ENCODE measurements around the gene CFAP100.

CFAP100 gene

GRCh38 chr3:126484662-126485061, 90.0 kb downstream of the CFAP100 start:
- TF ChIP-seq KLF8 (tag by site-specific recombination; IDR thresholded peaks at IDR 0.05): no peak
- TF ChIP-seq, protein P1, sequence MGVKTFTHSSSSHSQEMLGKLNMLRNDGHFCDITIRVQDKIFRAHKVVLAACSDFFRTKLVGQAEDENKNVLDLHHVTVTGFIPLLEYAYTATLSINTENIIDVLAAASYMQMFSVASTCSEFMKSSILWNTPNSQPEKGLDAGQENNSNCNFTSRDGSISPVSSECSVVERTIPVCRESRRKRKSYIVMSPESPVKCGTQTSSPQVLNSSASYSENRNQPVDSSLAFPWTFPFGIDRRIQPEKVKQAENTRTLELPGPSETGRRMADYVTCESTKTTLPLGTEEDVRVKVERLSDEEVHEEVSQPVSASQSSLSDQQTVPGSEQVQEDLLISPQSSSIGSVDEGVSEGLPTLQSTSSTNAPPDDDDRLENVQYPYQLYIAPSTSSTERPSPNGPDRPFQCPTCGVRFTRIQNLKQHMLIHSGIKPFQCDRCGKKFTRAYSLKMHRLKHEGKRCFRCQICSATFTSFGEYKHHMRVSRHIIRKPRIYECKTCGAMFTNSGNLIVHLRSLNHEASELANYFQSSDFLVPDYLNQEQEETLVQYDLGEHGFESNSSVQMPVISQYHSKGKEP (tag by site-specific recombination; IDR thresholded peaks at IDR 0.05): no peak
- no peak for TF ChIP-seq ZNF202 (tag by site-specific recombination; IDR thresholded peaks at IDR 0.05; ENCODE audit: borderline replicate concordance)
- no peak for TF ChIP-seq ZNF530 (tag by site-specific recombination; IDR thresholded peaks at IDR 0.05; ENCODE audit: low read depth)
- H3K4me3 ChIP-seq (ENCODE audit: low read depth, low read length): no peak overlapping the region
- no peaks in the 10 kb centered on the region for H3K4me1 ChIP-seq (ENCODE audit: control insufficient read depth, insufficient read depth, low read length)
- H3K36me3 ChIP-seq (ENCODE audit: control insufficient read depth in 2 of 2, insufficient read depth in 1 of 2, low read length in 2 of 2): no peaks in the 10 kb centered on the region
- CTCF ChIA-PET: no interaction called here
- H3K9me3 ChIP-seq (ENCODE audit: control insufficient read depth, insufficient read depth, low read depth, low read length): no peaks in the 10 kb centered on the region
- H3K27ac ChIP-seq (ENCODE audit: extremely low read depth, low read depth, low read length): no peak overlapping the region
- POLR2A ChIA-PET: no interaction called here

DNA sequence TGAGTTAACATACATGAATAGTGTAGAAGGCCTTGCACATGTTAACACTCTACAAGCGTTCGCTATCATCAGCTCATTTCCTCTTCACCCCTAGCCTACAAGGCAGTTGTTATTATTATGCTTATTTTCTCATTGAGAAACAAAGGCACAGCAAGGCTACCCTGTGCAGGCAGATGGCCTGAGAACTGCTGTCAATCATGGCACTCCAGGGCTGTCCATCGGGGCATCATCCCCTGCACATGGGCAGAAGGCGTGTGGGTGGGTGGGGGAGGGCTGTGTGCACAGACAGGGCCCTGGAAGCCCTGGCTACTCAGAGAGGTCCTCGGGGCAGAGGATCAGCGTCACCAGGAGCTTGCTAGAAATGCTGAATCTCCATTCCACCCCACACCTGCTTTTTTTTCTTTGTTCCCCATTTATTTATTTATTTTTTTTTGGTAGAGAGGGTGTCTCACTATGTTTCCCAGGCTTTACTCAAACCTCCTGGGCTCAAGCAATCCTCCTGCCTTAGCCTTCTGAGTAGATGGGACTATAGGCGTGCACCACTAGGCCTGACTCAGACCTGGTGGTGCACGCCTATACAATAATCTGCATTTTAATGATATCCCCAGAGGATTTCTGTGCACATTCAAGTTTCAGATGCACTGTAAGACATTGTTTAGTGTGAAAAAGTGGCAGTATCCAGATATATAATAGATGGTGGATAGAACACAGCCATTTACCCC, 90.6 kb downstream of the CFAP100 start:
- ChIA-PET POLR2A (no interaction called here), CTCF (interaction anchor here (0.6 kb wide), 1 partner anchor 30 kb away, joined by 4 read pairs; no protein-coding TSS in a partner anchor)
- H3K4me3 ChIP-seq (ENCODE audit: low read depth, low read length): no peak overlapping the region
- no peaks in the 10 kb centered on the region for H3K9me3 ChIP-seq (ENCODE audit: control insufficient read depth, insufficient read depth, low read depth, low read length)
- no peaks in the 10 kb centered on the region for H3K36me3 ChIP-seq (ENCODE audit: control insufficient read depth in 2 of 2, insufficient read depth in 1 of 2, low read length in 2 of 2)
- TF ChIP-seq ZXDB (tag by site-specific recombination; IDR thresholded peaks at IDR 0.05) (no peak), ZBTB17 (tag by site-specific recombination; IDR thresholded peaks at IDR 0.05) (peak; percentile 78)
- H3K4me1 ChIP-seq (ENCODE audit: control insufficient read depth, insufficient read depth, low read length): no peaks in the 10 kb centered on the region
- H3K27ac ChIP-seq (ENCODE audit: extremely low read depth, low read depth, low read length): no peak overlapping the region

DNA sequence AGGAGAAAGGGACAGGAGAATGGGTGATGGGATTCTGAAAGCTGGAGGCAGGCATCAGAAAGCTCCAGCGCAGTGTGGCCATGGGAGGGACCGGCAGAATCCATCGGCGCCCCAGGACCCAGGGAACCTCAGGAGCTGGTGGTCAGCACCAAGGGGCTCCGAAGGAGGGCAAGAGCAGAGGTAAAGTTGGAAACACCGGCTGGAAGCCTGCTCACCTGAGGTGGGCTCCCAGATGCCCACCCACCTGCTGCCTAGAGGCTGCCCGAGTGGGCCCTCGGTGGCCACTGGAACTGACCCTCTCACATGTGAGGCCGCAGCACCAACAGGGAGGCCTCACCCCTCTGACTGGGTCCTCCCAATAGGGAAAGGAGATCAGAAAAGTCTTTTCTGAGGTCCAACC, 91.2 kb downstream of the CFAP100 start:
- TF ChIP-seq ZNF423 (tag by site-specific recombination; IDR thresholded peaks at IDR 0.05) (no peak), ZNF324 (tag by site-specific recombination; IDR thresholded peaks at IDR 0.05) (no peak), ZNF621 (tag by site-specific recombination; IDR thresholded peaks at IDR 0.05) (no peak), ZNF133 (tag by site-specific recombination; IDR thresholded peaks at IDR 0.05) (no peak), KLF1 (tag by site-specific recombination; IDR thresholded peaks at IDR 0.05) (no peak), SALL2 (tag by site-specific recombination; IDR thresholded peaks at IDR 0.05; ENCODE audit: borderline replicate concordance) (no peak), ZNF48 (tag by site-specific recombination; IDR thresholded peaks at IDR 0.05) (no peak), OVOL3 (tag by site-specific recombination; IDR thresholded peaks at IDR 0.05) (no peak), OSR2 (tag by site-specific recombination; IDR thresholded peaks at IDR 0.05) (no peak), ZNF837 (tag by site-specific recombination; IDR thresholded peaks at IDR 0.05) (no peak), ZNF202 (tag by site-specific recombination; IDR thresholded peaks at IDR 0.05; ENCODE audit: borderline replicate concordance) (no peak)
- TF ChIP-seq, protein P2, sequence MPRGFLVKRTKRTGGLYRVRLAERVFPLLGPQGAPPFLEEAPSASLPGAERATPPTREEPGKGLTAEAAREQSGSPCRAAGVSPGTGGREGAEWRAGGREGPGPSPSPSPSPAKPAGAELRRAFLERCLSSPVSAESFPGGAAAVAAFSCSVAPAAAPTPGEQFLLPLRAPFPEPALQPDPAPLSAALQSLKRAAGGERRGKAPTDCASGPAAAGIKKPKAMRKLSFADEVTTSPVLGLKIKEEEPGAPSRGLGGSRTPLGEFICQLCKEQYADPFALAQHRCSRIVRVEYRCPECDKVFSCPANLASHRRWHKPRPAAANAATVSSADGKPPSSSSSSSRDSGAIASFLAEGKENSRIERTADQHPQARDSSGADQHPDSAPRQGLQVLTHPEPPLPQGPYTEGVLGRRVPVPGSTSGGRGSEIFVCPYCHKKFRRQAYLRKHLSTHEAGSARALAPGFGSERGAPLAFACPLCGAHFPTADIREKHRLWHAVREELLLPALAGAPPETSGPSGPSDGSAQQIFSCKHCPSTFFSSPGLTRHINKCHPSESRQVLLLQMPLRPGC (tag by site-specific recombination; IDR thresholded peaks at IDR 0.05): no peak
- Histone ChIP-seq H3K4me3 (ENCODE audit: low read depth, low read length) (no peak overlapping the region), H3K36me3 (ENCODE audit: control insufficient read depth in 2 of 2, insufficient read depth in 1 of 2, low read length in 2 of 2) (no peaks in the 10 kb centered on the region), H3K4me1 (ENCODE audit: control insufficient read depth, insufficient read depth, low read length) (no peaks in the 10 kb centered on the region), H3K27ac (ENCODE audit: extremely low read depth, low read depth, low read length) (no peak overlapping the region), H3K9me3 (ENCODE audit: control insufficient read depth, insufficient read depth, low read depth, low read length) (no peaks in the 10 kb centered on the region)
- ChIA-PET POLR2A (no interaction called here), CTCF (interaction anchor here (0.6 kb wide), 1 partner anchor 30 kb away, joined by 4 read pairs; no protein-coding TSS in a partner anchor)
